ENCODE data around the gene ABHD17C. TPM values are rescaled to one million over a fixed set of nuclear protein-coding genes. Genes with fewer than 3 reads are reported as not detected.

Gene ABHD17C
- total RNA-seq, 1 donor, result 15.5 TPM

DNA sequence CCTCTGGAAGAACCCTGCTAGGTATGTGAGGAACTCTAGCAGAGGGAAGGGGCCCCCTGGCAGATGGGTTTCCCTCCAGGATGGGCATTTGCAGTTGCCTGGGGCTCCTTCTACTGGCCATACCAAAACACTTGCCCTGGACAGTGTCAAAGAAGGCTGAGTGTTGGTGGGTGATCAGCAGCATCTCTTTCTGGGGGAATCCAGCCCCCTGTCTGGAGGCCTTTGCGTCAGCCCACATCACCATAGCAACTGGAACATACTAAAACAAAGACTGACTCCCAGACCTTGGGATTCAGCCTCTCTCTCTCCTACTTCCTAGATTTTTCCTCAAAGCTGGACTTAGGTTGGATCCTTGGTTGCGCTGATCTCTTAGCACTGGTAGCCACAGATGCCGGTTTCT is 92.2 kb downstream of the ABHD17C start:
- peak; percentile 22 for TF ChIP-seq CTCF (IDR thresholded peaks at IDR 0.05; ENCODE audit: insufficient read depth, low read length)
- peak; percentile 18 for DNase-seq (ENCODE audit: low read depth)
- H3K4me3 ChIP-seq (ENCODE audit: low read depth, low read length), result peak overlapping the region; percentile 14

- no peak for DNase-seq (ENCODE audit: low read depth)
- no peak overlapping the region for H3K4me3 ChIP-seq (ENCODE audit: low read depth, low read length)
- no peak for TF ChIP-seq CTCF (IDR thresholded peaks at IDR 0.05; ENCODE audit: insufficient read depth, low read length)
Measured at GRCh38 chr15:80788536-80788935, 93.4 kb downstream of the ABHD17C start.

- TF ChIP-seq CTCF (IDR thresholded peaks at IDR 0.05; ENCODE audit: insufficient read depth, low read length), result no peak
- no peak overlapping the region for H3K4me3 ChIP-seq (ENCODE audit: low read depth, low read length)
- DNase-seq (ENCODE audit: low read depth), result no peak
Measured at GRCh38 chr15:80789296-80789695, 94.2 kb downstream of the ABHD17C start.

DNA sequence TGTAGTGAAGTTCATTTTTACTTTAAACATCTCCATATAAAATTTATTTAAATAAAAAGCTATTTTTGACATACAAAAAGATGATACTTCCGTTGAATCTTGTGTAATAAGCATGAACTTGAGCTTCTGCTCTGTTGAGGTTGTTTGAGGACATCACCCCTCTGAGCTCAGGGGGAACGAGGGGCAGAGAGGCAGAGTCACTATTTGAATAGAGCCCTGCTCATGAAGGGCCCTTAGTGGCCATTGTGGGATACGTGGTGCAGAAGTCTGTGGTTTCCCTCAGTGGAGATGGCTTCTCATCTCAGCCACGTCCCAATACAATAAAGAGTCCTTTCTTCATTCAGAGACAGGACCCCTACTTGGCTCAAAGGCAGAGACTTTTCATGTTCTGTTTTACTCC is 94.7 kb downstream of the ABHD17C start:
- no peak overlapping the region for H3K4me3 ChIP-seq (ENCODE audit: low read depth, low read length)
- no peak for TF ChIP-seq CTCF (IDR thresholded peaks at IDR 0.05; ENCODE audit: insufficient read depth, low read length)
- DNase-seq (ENCODE audit: low read depth), result no peak

- DNase-seq (ENCODE audit: low read depth), result no peak
- TF ChIP-seq CTCF (IDR thresholded peaks at IDR 0.05; ENCODE audit: insufficient read depth, low read length), result no peak
- no peak overlapping the region for H3K4me3 ChIP-seq (ENCODE audit: low read depth, low read length)
Measured at GRCh38 chr15:80790236-80790635, 95.1 kb downstream of the ABHD17C start.

GRCh38 chr15:80791004-80791403 is 95.9 kb downstream of the ABHD17C start:
- TF ChIP-seq CTCF (IDR thresholded peaks at IDR 0.05; ENCODE audit: insufficient read depth, low read length), result no peak
- no peak for DNase-seq (ENCODE audit: low read depth)
- no peak overlapping the region for H3K4me3 ChIP-seq (ENCODE audit: low read depth, low read length)

DNA sequence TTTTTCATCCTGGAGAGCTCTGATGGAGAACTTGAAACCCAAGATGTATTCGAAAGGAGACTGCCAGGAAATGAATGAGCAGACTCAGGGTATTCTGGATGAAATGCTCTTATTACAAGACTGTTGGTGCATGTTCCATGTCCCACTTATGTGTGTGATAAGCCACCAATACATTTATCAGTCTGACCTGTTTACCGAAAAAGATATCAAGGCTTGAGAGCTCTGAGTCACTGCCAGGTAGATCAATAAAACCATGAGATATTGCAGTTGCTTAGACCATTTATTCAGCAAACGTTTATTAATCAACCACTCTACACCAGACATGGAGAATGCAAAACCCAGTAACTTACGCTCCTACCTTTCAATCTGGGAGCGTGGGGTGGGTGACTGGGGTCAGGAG is 101.3 kb downstream of the ABHD17C start:
- TF ChIP-seq CTCF (IDR thresholded peaks at IDR 0.05; ENCODE audit: insufficient read depth, low read length), result no peak
- H3K4me3 ChIP-seq (ENCODE audit: low read depth, low read length), result no peak overlapping the region
- DNase-seq (ENCODE audit: low read depth), result no peak
